Measurements from ENCODE around the gene MYO1G.

MYO1G gene

GRCh38 chr7:44921607-44922350, 57.0 kb downstream of the MYO1G start:
- TF ChIP-seq YY1 (IDR thresholded peaks at IDR 0.05; ENCODE audit: low read depth): no peak
- no peak for TF ChIP-seq EP300 (IDR thresholded peaks at IDR 0.05; ENCODE audit: borderline replicate concordance)
- TF ChIP-seq FOXM1 (IDR thresholded peaks at IDR 0.05; ENCODE audit: borderline replicate concordance, low read depth): no peak
- TF ChIP-seq MAX (IDR thresholded peaks at IDR 0.05): peak; percentile 59
- TF ChIP-seq ZBTB7A (IDR thresholded peaks at IDR 0.05; ENCODE audit: low read depth): no peak
- no peak for TF ChIP-seq CREB1 (IDR thresholded peaks at IDR 0.05; ENCODE audit: low read depth)
- TF ChIP-seq CEBPB (IDR thresholded peaks at IDR 0.05): no peak
- no peak for TF ChIP-seq EGR1 (IDR thresholded peaks at IDR 0.05)
- no peak for TF ChIP-seq USF1 (IDR thresholded peaks at IDR 0.05)
- TF ChIP-seq REST (IDR thresholded peaks at IDR 0.05; ENCODE audit: low read depth): no peak
- no peak for TF ChIP-seq TCF12 (IDR thresholded peaks at IDR 0.05; ENCODE audit: low read depth)
- no peak for TF ChIP-seq TEAD4 (IDR thresholded peaks at IDR 0.05)
- TF ChIP-seq TAF1 (IDR thresholded peaks at IDR 0.05; ENCODE audit: low read depth): no peak
- peak; percentile 90 for TF ChIP-seq RAD21 (IDR thresholded peaks at IDR 0.05; ENCODE audit: low read depth)
- no peak for TF ChIP-seq NFIC (IDR thresholded peaks at IDR 0.05)

- TF ChIP-seq CEBPB (IDR thresholded peaks at IDR 0.05) (no peak), RAD21 (IDR thresholded peaks at IDR 0.05; ENCODE audit: low read depth) (no peak), TAF1 (IDR thresholded peaks at IDR 0.05; ENCODE audit: low read depth) (no peak), ZBTB7A (IDR thresholded peaks at IDR 0.05; ENCODE audit: low read depth) (no peak), EP300 (IDR thresholded peaks at IDR 0.05; ENCODE audit: borderline replicate concordance) (no peak), CREB1 (IDR thresholded peaks at IDR 0.05; ENCODE audit: low read depth) (no peak), REST (IDR thresholded peaks at IDR 0.05; ENCODE audit: low read depth) (no peak), USF1 (IDR thresholded peaks at IDR 0.05) (no peak), FOXM1 (IDR thresholded peaks at IDR 0.05; ENCODE audit: borderline replicate concordance, low read depth) (no peak), TEAD4 (IDR thresholded peaks at IDR 0.05) (no peak), TCF12 (IDR thresholded peaks at IDR 0.05; ENCODE audit: low read depth) (no peak), MAX (IDR thresholded peaks at IDR 0.05) (no peak)
Measured at GRCh38 chr7:44920119-44920518, 58.7 kb downstream of the MYO1G start.

GRCh38 chr7:44918029-44918428, 60.8 kb downstream of the MYO1G start:
- no peak for TF ChIP-seq TEAD4 (IDR thresholded peaks at IDR 0.05)
- TF ChIP-seq NFIC (IDR thresholded peaks at IDR 0.05): no peak
- no peak for TF ChIP-seq CEBPB (IDR thresholded peaks at IDR 0.05)
- no peak for TF ChIP-seq RAD21 (IDR thresholded peaks at IDR 0.05; ENCODE audit: low read depth)
- TF ChIP-seq TAF1 (IDR thresholded peaks at IDR 0.05; ENCODE audit: low read depth): no peak

- no peak for TF ChIP-seq YY1 (IDR thresholded peaks at IDR 0.05; ENCODE audit: low read depth)
Measured at GRCh38 chr7:44917465-44917864, 61.4 kb downstream of the MYO1G start.

- no peak for TF ChIP-seq EGR1 (IDR thresholded peaks at IDR 0.05)
Measured at GRCh38 chr7:44914992-44915607, 63.7 kb downstream of the MYO1G start.

GRCh38 chr7:44912775-44913347, 66.0 kb downstream of the MYO1G start:
- peak; percentile 91 for TF ChIP-seq MAX (IDR thresholded peaks at IDR 0.05)
- no peak for TF ChIP-seq CREB1 (IDR thresholded peaks at IDR 0.05; ENCODE audit: low read depth)
- peak; percentile 68 for TF ChIP-seq USF1 (IDR thresholded peaks at IDR 0.05)
- no peak for TF ChIP-seq NFIC (IDR thresholded peaks at IDR 0.05)
- TF ChIP-seq TAF1 (IDR thresholded peaks at IDR 0.05; ENCODE audit: low read depth): no peak
